Activated gamma-delta T cell (primary cell): ENCODE data around the gene TNFSF10.
"Not testable (repeated sequence)": the region's sequence is repeated elsewhere in the genome, so short reads cannot be mapped to it uniquely, and the experiment has no call there.

ENCODE experiments used
- DNase-seq: peaks from one replicate; lab custom pipeline; 2025; lab: John Stamatoyannopoulos, UW

The TNFSF10 gene

DNA sequence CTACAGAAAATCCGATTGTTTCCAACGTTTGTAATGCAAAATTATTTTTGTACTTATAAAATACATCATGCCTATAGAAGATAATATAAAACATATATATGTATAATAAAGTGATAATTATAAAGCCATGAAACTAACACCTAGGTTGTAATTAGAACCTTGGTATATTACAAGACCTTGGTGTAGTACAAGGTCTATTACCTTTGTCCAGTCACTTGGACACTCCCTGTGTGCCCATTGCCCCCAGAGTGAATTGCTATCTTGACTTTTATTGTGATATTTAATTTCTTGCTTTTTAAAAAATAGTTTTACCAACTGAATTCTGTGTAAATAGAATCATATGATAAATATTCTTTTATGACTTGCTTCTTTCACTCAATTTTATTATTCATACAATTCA is 20.7 kb upstream of the TNFSF10 start:
- DNase-seq = no peak

DNA sequence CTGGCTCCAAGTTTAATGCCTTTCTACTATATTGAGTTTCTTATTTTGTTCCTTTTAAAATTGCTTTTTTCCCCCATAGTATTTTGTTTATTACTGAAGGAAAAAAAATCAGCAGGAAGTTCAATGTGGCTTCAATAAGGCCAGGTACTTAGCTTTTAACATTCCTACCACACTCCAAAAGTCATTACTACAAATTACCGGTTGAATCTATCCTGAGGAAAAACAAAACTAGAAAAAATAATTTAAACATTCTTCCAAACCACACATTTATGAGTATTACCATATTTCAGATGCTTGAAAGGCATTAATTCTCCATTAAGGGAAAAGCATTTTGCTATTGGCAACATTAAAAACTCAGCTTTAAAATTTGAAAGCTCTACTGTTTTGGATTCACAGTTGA is 20.2 kb upstream of the TNFSF10 start:
- DNase-seq = no peak

- no peak for DNase-seq
These were observed 19.8 kb upstream of the TNFSF10 start for GRCh38 chr3:172542999-172543398.

GRCh38 chr3:172541945-172542488 is 18.8 kb upstream of the TNFSF10 start:
- DNase-seq = no peak

DNA sequence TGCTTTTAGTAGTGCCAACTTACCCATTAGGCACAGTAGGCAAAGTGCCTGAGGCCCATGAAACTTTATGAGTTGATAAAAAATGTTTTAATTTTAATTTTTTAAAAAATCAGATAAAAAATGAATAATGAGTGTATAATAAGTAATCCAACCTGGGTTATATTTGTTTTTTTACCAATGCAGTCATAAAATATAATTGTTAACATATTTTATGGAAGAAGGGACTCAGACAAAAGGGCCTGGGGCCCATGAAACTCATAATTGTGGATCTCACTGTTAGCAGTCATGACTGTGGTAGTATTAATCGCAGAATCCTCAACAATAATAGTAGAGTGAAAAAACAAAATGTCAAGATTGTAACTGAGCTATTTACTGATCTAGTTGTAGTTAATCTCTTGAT is 16.8 kb upstream of the TNFSF10 start:
- no peak for DNase-seq

DNA sequence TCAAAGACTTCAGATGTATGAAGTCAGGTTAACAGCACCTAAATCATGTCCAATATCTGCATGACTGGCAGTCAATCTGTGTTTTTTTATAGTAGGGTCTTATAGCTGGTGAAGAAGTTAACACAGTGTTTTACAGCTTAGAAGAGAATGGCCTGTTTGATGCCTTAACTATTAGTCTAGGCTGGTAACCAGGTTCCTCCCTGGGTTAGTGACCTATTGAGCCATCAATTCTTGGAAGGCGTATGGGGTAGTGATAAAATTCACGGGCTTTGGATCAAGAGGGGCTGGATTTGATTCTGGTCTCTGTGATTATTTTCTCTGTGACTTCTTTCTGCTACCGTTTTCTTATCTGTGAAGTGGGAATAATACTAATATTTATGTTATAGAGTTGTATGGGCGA is 16.0 kb upstream of the TNFSF10 start:
- DNase-seq = no peak

GRCh38 chr3:172538368-172539151 is 15.3 kb upstream of the TNFSF10 start:
- no peak for DNase-seq

DNA sequence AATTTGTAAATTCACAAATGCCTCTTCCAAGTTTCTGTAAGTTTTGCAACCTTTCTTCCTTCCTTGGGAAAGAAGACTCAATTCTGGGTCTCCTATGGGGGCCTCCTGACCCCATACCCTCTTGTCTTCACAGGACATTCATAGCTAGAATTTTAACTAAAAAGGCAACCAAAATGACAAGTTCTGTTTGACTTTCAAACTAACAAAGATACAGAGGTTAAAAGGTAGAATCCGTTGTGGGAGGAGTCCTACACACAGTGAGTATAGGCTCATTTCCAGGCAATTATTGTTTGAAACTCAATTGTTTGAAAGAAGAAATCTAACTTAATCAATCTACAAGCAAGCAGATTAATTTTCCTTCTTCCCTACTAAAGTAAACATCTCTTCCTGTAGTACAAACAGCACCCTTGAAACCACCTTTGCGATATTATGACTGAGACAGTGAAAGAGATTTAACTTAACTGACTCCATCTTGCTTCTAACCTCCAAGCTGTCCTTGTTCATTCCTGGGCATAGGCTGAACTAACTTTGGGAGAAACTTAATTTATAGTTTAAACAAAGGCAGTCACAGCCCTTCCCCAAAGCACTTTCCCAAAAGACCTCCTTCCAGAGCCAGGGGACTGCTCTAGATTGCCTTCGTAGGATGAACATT is 14.4 kb upstream of the TNFSF10 start:
- DNase-seq = no peak

DNA sequence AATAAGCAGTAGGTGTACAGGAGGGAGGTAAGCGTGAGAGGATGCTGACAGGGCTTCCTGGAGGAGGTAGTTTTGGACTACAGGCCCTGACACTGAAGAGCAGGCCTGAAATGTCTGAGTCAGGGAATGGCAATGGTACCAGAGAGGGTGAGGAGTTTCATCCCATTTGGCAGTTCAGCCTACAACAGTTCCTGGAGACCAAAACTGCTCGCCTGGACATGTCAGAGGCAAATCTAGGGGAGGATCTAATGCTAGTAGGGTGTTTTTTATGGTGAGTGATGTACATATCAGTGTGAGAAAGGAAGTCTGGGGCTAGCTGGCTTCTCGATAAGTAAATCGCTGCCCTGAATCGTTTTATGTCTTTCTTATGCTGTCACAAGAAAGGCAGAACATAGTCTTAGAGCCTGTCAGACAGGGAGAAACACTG is 13.8 kb upstream of the TNFSF10 start:
- DNase-seq = no peak

- no peak for DNase-seq
These were observed 13.3 kb upstream of the TNFSF10 start for GRCh38 chr3:172536505-172536904.

- no peak for DNase-seq
These were observed 7.3 kb upstream of the TNFSF10 start for GRCh38 chr3:172530566-172530965.

DNA sequence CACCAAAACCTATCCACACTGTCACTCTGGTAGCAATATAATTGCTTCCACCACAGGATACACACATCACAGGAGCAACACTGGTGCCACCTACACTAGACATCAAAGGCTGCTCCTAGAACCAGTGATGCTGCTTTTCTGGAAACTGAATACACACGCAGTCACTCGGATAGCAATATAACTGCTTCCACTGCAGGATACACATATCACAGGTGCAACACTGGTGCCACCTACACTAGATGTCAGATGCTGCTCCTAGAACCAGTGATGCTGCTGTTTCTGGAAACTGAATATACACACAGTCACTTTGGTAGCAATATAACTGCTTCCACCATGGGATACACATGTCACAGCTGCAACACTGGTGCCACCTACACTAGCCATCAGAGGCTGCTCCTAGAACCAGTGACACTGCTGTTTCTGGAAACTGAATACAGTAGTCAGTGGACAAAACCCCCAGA is 6.9 kb upstream of the TNFSF10 start:
- no peak for DNase-seq

- DNase-seq = no peak
These were observed 5.4 kb upstream of the TNFSF10 start for GRCh38 chr3:172528677-172529076.

DNA sequence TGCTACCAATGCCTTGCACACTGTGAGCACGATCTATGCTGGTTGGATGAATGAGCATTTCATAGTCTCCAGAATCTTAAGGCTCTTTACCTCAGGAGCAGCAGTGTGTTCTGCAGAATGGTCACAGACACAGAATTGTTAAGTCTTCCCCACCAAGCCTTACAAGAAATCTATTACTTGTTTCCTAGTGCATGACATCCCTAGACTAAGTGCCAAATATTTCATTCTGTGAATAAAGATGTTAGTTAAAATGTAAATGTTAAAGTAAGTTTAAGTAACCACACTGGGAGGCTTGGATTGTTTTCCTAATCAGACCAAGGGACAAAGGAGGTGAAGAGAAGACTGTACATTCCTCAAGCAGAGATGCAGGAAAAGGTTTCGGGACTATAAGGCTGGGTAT is 4.1 kb upstream of the TNFSF10 start:
- DNase-seq = no peak

DNA sequence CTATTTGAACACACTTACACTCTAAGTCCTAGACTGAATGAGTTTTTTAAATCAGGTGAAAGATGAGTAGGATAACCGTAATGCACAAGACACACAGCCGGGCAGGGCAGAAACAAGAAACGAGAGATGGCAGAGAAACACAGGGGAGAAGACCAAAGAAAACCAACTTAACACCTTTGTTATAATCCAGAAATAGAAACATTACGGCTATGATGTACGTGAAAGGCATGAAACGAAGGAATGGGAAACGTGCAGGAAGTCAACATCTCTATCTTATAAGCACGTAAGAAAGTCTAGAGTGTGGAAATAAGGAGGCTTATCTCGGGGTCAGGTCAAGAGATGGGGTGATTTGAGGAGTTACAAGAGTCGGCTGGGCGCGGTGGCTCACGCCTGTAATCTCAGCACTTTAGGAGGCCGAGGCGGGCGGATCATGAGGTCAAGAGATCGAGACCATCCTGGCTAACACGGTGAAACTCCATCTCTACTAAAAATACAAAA is 1.9 kb upstream of the TNFSF10 start:
- no peak for DNase-seq

- no peak for DNase-seq
These were observed 1.4 kb upstream of the TNFSF10 start for GRCh38 chr3:172524611-172525010.

GRCh38 chr3:172521837-172522726 is 1.1 kb downstream of the TNFSF10 start:
- DNase-seq = not testable (repeated sequence)

GRCh38 chr3:172520301-172520831 is 2.9 kb downstream of the TNFSF10 start:
- no peak for DNase-seq

GRCh38 chr3:172519740-172520139 is 3.5 kb downstream of the TNFSF10 start:
- no peak for DNase-seq

GRCh38 chr3:172518929-172519640 is 4.1 kb downstream of the TNFSF10 start:
- DNase-seq = no peak

- DNase-seq = no peak
These were observed 5.3 kb downstream of the TNFSF10 start for GRCh38 chr3:172517859-172518466.
